Measurements from ENCODE around the gene SVIL. TPM values are rescaled to one million over a fixed set of nuclear protein-coding genes. Genes with fewer than 3 reads are reported as not detected.
"Not testable (repeated sequence)": the region's sequence is repeated elsewhere in the genome, so short reads cannot be mapped to it uniquely, and the experiment has no call there.

Gene SVIL
- polyA plus RNA-seq, 1 experiment = 5.7 TPM

GRCh38 chr10:29522061-29522855, 112.5 kb downstream of the SVIL start:
- Histone ChIP-seq H3K4me3 (ENCODE audit: low read depth, low read length) (no peak overlapping the region), H3K27me3 (ENCODE audit: control insufficient read depth, insufficient read depth, low read length) (no peaks in the 10 kb centered on the region), H3K36me3 (ENCODE audit: control insufficient read depth, insufficient read depth, low read length) (no peaks in the 10 kb centered on the region)
- ChIA-PET POLR2A (no interaction called here), CTCF (interaction anchor here (0.7 to 4.6 kb wide), 5 partner anchors 9 to 894 kb away, joined by 3 to 36 read pairs (median 4); no protein-coding TSS in a partner anchor)
- DNase-seq (ENCODE audit: low read depth) = no peak
- no peak for TF ChIP-seq CTCF (IDR thresholded peaks at IDR 0.05; ENCODE audit: insufficient read depth, low read depth, low read length)

- ChIA-PET POLR2A (no interaction called here), CTCF (interaction anchor here (0.9 to 4.8 kb wide), 10 partner anchors 15 to 215 kb away, joined by 3 to 24 read pairs (median 4); no protein-coding TSS in a partner anchor)
- TF ChIP-seq CTCF (IDR thresholded peaks at IDR 0.05; ENCODE audit: insufficient read depth, low read depth, low read length) = no peak
- H3K36me3 ChIP-seq (ENCODE audit: control insufficient read depth, insufficient read depth, low read length) = no peaks in the 10 kb centered on the region
- H3K27me3 ChIP-seq (ENCODE audit: control insufficient read depth, insufficient read depth, low read length) = no peaks in the 10 kb centered on the region
- no peak overlapping the region for H3K4me3 ChIP-seq (ENCODE audit: low read depth, low read length)
- DNase-seq (ENCODE audit: low read depth) = no peak
Measured at GRCh38 chr10:29519659-29520058, 115.1 kb downstream of the SVIL start.

- Histone ChIP-seq H3K36me3 (ENCODE audit: control insufficient read depth, insufficient read depth, low read length) (no peaks in the 10 kb centered on the region), H3K27me3 (ENCODE audit: control insufficient read depth, insufficient read depth, low read length) (no peaks in the 10 kb centered on the region), H3K4me3 (ENCODE audit: low read depth, low read length) (no peak overlapping the region)
- ChIA-PET CTCF (interaction anchor here (0.6 to 4.8 kb wide), 16 partner anchors 8 to 133 kb away, joined by 3 to 24 read pairs (median 4); no protein-coding TSS in a partner anchor), POLR2A (no interaction called here)
- DNase-seq (ENCODE audit: low read depth) = no peak
- peak; percentile 72 for TF ChIP-seq CTCF (IDR thresholded peaks at IDR 0.05; ENCODE audit: insufficient read depth, low read depth, low read length)
Measured at GRCh38 chr10:29517352-29517923, 117.3 kb downstream of the SVIL start.

GRCh38 chr10:29516309-29516932, 118.3 kb downstream of the SVIL start:
- CTCF ChIA-PET = interaction anchor here (0.7 to 4.8 kb wide), 9 partner anchors 12 to 132 kb away, joined by 3 to 24 read pairs (median 4); no protein-coding TSS in a partner anchor
- DNase-seq (ENCODE audit: low read depth); H3K27me3 ChIP-seq (ENCODE audit: control insufficient read depth, insufficient read depth, low read length); H3K4me3 ChIP-seq (ENCODE audit: low read depth, low read length); POLR2A ChIA-PET; H3K36me3 ChIP-seq (ENCODE audit: control insufficient read depth, insufficient read depth, low read length): not testable (repeated sequence)

GRCh38 chr10:29515879-29516278, 118.9 kb downstream of the SVIL start:
- H3K4me3 ChIP-seq (ENCODE audit: low read depth, low read length); H3K27me3 ChIP-seq (ENCODE audit: control insufficient read depth, insufficient read depth, low read length); H3K36me3 ChIP-seq (ENCODE audit: control insufficient read depth, insufficient read depth, low read length); POLR2A ChIA-PET; DNase-seq (ENCODE audit: low read depth): not testable (repeated sequence)
- CTCF ChIA-PET = interaction anchor here (1.3 to 4.0 kb wide), 3 partner anchors 13 to 138 kb away, joined by 4 to 23 read pairs (median 6); no protein-coding TSS in a partner anchor

GRCh38 chr10:29515104-29515503, 119.7 kb downstream of the SVIL start:
- CTCF ChIA-PET = interaction anchor here (0.8 to 4.0 kb wide), 8 partner anchors 9 to 343 kb away, joined by 3 to 36 read pairs (median 10); no protein-coding TSS in a partner anchor
- POLR2A ChIA-PET; H3K36me3 ChIP-seq (ENCODE audit: control insufficient read depth, insufficient read depth, low read length); H3K27me3 ChIP-seq (ENCODE audit: control insufficient read depth, insufficient read depth, low read length); DNase-seq (ENCODE audit: low read depth); H3K4me3 ChIP-seq (ENCODE audit: low read depth, low read length): not testable (repeated sequence)

Measured in BJ (cell line).